ENCODE data around the gene REM1.
"Not testable (repeated sequence)": the region's sequence is repeated elsewhere in the genome, so short reads cannot be mapped to it uniquely, and the experiment has no call there.

GRCh38 chr20:31470946-31471345 is 4.1 kb upstream of the REM1 start:
- not testable (repeated sequence) for TF ChIP-seq LEF1 (IDR thresholded peaks at IDR 0.05; ENCODE audit: borderline replicate concordance); ELF4 (IDR thresholded peaks at IDR 0.05); FOXM1 (IDR thresholded peaks at IDR 0.05; ENCODE audit: borderline replicate concordance); FOXK2 (IDR thresholded peaks at IDR 0.05)

Data from HEK293T (cell line).